Measurements from ENCODE around the gene MT1F. TPM values are rescaled to one million over a fixed set of nuclear protein-coding genes. Genes with fewer than 3 reads are reported as not detected.

The MT1F gene
- total RNA-seq, 2 experiments from 2014 or later = 7.0 to 7.1 TPM

- Mint-ChIP-seq H3K36me3 (ENCODE audit: low read depth) (no peaks in the 10 kb centered on the region), H3K9me3 (ENCODE audit: low read depth) (no peaks in the 10 kb centered on the region), H3K27ac (no peak overlapping the region), H3K4me1 (peaks cover 24% of the 10 kb centered on the region), H3K4me3 (no peak overlapping the region), H3K27me3 (peaks cover 69% of the 10 kb centered on the region)
- no peak for ATAC-seq
- ChIA-PET CTCF (no interaction called here), POLR2A (no interaction called here)
- DNase-seq = no peak
- intact Hi-C loops (cut with DNase I, micrococcal nuclease) = no loop called here
These were observed 24.2 kb upstream of the MT1F start for GRCh38 chr16:56633535-56633934.

DNA sequence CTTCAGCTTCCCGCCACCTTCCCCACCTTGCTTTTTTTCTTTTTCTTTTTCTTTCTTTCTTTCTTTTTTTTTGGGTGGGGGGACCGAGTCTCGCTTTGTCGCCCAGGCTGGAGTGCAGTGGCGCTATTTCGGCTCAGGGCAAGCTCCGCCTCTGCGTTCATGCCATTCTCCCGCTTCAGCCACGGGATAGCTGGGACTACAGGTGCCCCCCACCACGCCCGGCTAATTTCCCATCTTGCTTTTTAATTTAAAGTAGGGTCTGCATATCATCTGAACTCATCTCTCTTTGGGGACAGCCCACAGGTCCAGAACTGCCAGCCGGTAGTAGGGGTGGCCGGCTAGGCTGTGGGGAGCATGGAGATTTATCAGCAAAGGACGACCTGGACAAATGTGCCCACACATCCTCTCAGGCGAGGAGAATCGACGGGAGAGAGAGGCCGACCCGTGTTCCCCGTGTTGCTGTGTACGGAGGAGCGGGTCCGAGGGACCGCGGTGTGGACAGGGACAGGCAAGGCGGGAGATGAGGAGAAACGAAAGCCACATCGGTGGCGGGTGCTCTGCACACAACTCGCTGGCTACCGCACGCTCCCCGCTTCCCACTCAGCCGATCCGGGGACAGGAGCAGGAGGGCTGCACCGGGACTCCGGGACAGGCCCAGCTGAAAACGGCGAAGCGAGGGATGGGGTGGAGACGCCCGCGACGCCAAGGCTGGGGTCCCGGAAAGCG lies 22.9 kb upstream of the MT1F start:
- H3K4me1 Mint-ChIP-seq = peaks cover 24% of the 10 kb centered on the region
- no peak for ATAC-seq
- no peak for DNase-seq
- H3K4me3 Mint-ChIP-seq = peak overlapping the region; percentile 55
- H3K27ac Mint-ChIP-seq = no peak overlapping the region
- POLR2A ChIA-PET = interaction anchor here (0.7 kb wide), 1 partner anchor 9 kb away, joined by 4 read pairs; the partner anchor contains the start of gene MT1E
- H3K9me3 Mint-ChIP-seq (ENCODE audit: low read depth) = no peaks in the 10 kb centered on the region
- H3K27me3 Mint-ChIP-seq = peaks cover 80% of the 10 kb centered on the region
- intact Hi-C loops (cut with DNase I, micrococcal nuclease) = no loop called here
- CTCF ChIA-PET = interaction anchor here (1.0 kb wide), 1 partner anchor 13 kb away, joined by 3 read pairs; no protein-coding TSS in a partner anchor
- H3K36me3 Mint-ChIP-seq (ENCODE audit: low read depth) = no peaks in the 10 kb centered on the region

DNA sequence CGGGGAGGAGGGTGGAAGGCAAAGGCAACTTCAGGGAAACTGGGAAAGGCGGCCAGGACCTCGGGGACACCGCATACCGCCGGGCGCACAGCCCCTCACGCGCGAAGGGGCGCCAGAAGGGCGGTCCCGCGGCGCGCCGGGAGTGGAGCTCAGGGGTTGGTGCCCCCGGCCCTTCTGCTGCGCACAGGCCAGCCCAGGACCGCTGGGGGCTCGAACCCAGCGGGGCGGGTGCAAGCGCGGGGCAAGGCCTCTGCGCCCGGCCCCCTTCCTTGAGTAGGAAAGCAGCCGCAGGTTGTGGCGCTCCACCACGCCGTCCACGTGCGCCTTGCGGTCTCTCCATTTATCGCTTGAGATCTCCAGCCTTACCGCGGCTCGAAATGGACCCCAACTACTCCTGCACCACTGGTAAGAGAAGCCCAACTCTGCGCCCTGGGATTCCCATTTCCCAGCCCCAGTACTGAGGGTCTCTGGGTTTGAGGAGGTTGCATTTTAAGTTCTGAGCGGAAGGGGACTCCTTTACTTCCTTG lies 22.3 kb upstream of the MT1F start:
- Mint-ChIP-seq H3K27me3 (peaks cover 82% of the 10 kb centered on the region), H3K36me3 (ENCODE audit: low read depth) (no peaks in the 10 kb centered on the region), H3K27ac (no peak overlapping the region), H3K4me1 (peaks cover 24% of the 10 kb centered on the region), H3K4me3 (peak overlapping the region; percentile 55), H3K9me3 (ENCODE audit: low read depth) (no peaks in the 10 kb centered on the region)
- intact Hi-C loops (cut with DNase I, micrococcal nuclease) = no loop called here
- ChIA-PET POLR2A (no interaction called here), CTCF (no interaction called here)
- no peak for ATAC-seq
- DNase-seq = peak; percentile 44

- Mint-ChIP-seq H3K4me1 (peaks cover 22% of the 10 kb centered on the region), H3K27me3 (peaks cover 79% of the 10 kb centered on the region), H3K4me3 (no peak overlapping the region), H3K27ac (no peak overlapping the region), H3K36me3 (ENCODE audit: low read depth) (no peaks in the 10 kb centered on the region), H3K9me3 (ENCODE audit: low read depth) (no peaks in the 10 kb centered on the region)
- DNase-seq = no peak
- ChIA-PET CTCF (no interaction called here), POLR2A (interaction anchor here (0.6 kb wide), 1 partner anchor 14 kb away, joined by 3 read pairs; no protein-coding TSS in a partner anchor)
- intact Hi-C loops (cut with DNase I, micrococcal nuclease) = no loop called here
- ATAC-seq = no peak
These were observed 20.9 kb upstream of the MT1F start for GRCh38 chr16:56636616-56637413.

DNA sequence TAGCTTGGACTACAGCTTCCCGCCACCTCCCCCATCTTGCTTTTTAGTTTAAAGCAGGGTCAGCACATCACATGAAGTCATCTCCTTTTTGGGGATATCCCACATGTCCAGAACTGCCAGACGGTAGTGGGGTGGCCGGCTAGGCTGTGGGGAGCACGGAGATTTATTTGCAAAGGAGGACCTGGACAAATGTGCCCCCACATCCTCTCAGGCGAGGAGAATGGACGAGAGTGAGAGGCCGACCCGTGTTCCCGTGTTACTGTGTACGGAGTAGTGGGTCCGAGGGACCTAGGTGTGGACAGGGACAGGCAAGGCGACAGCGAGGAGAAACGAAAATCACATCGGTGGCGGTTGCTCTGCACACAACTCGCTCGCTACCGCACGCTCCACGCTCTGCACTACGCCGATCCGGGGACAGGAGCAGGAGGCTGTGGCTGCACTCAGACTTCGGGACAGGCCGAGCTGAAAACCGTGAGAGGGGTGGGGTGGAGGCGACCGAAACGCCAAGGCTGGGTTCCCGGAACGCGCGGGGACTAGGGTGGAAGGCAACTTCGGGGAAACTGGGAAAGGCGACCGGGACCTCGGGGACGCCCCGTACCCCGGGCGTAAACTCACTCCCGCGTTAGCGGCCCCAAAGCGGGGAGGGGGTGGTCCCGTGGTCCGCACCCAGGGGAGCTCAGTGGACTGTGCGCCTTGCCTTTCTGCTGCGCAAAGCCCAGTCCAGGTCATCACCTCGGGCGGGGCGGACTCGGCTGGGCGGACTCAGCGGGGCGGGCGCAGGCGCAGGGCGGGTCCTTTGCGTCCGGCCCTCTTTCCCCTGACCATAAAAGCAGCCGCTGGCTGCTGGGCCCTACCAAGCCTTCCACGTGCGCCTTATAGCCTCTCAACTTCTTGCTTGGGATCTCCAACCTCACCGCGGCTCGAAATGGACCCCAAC lies 19.7 kb upstream of the MT1F start, which contains the start of gene MT1A:
TSS of gene MT1A (plus strand) at position 853 of the 937 bp plus-strand sequence. CDS start at position 926, 73 bp downstream.
- ATAC-seq (peak; percentile 43), DNase-seq (peak; percentile 52)
- Mint-ChIP-seq H3K27me3 (peaks cover 71% of the 10 kb centered on the region), H3K36me3 (ENCODE audit: low read depth) (no peaks in the 10 kb centered on the region), H3K9me3 (ENCODE audit: low read depth) (no peaks in the 10 kb centered on the region), H3K4me3 (peak within 1 kb of the TSS; percentile 59), H3K27ac (no peak within 1 kb of the TSS), H3K4me1 (peaks cover 25% of the 10 kb centered on the region)
- ChIA-PET CTCF (interaction anchor here (0.8 kb wide), 1 partner anchor 62 kb away, joined by 3 read pairs; no protein-coding TSS in a partner anchor), POLR2A (no interaction called here)
- intact Hi-C loops (cut with DNase I, micrococcal nuclease) = no loop called here

DNA sequence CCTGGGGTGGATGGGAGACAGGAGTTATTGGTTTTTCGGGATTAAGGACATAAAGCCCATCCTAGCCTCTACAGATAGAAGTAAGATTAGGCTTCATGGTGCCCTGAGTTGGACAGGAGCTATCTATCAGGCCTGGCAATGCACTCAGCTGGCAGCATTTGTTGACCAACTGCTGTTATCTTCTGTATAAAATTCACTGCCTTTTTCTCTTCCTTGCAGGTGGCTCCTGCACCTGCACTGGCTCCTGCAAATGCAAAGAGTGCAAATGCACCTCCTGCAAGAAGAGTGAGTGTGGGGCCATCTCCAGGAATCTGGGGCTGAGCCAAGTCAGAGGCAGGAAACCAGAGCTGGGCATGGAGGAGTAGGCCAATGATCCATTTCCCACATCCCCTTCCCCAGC lies 18.7 kb upstream of the MT1F start:
- no peak for ATAC-seq
- intact Hi-C loops (cut with DNase I, micrococcal nuclease) = no loop called here
- Mint-ChIP-seq H3K36me3 (ENCODE audit: low read depth) (no peaks in the 10 kb centered on the region), H3K4me3 (no peak overlapping the region), H3K27ac (no peak overlapping the region), H3K9me3 (ENCODE audit: low read depth) (no peaks in the 10 kb centered on the region), H3K4me1 (peaks cover 34% of the 10 kb centered on the region), H3K27me3 (peaks cover 63% of the 10 kb centered on the region)
- ChIA-PET CTCF (no interaction called here), POLR2A (no interaction called here)
- DNase-seq = no peak

GRCh38 chr16:56640076-56640475 lies 17.7 kb upstream of the MT1F start:
- no peak overlapping the region for H3K4me3 Mint-ChIP-seq
- POLR2A ChIA-PET = interaction anchor here (0.5 kb wide), 1 partner anchor 22 kb away, joined by 6 read pairs; no protein-coding TSS in a partner anchor
- H3K27me3 Mint-ChIP-seq = peaks cover 54% of the 10 kb centered on the region
- H3K9me3 Mint-ChIP-seq (ENCODE audit: low read depth) = no peaks in the 10 kb centered on the region
- DNase-seq = no peak
- intact Hi-C loops (cut with DNase I, micrococcal nuclease) = loop anchor here in 1 of 2 experiments (5.0 kb wide), 1 partner anchor 63 kb away; no protein-coding TSS in a partner anchor
- ATAC-seq = no peak
- no peaks in the 10 kb centered on the region for H3K36me3 Mint-ChIP-seq (ENCODE audit: low read depth)
- peaks cover 33% of the 10 kb centered on the region for H3K4me1 Mint-ChIP-seq
- CTCF ChIA-PET = interaction anchor here (1.0 kb wide), 1 partner anchor 62 kb away, joined by 3 read pairs; no protein-coding TSS in a partner anchor
- H3K27ac Mint-ChIP-seq = no peak overlapping the region

DNA sequence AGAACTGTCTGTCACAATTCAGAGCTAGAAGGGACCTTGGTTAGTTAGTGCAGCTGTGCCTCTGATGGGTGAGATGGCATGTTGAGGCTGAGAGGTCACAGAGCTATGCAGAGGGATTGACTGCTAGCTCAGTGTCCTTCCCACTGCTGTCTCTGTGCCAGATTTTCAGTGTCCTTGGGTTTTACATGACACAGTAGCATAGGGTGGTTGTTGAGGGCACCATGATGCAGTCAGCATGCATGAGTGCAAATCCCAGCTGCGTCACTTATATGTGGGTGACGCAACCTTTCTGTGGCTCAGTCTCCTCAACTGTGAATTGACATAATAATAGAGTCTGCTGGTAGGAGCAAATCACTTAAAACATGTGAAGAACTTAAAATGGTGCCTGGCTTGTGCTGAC lies 16.6 kb upstream of the MT1F start:
- H3K4me3 Mint-ChIP-seq = no peak overlapping the region
- H3K36me3 Mint-ChIP-seq (ENCODE audit: low read depth) = no peaks in the 10 kb centered on the region
- peaks cover 50% of the 10 kb centered on the region for H3K27me3 Mint-ChIP-seq
- no peak for DNase-seq
- intact Hi-C loops (cut with DNase I, micrococcal nuclease) = loop anchor here in 1 of 2 experiments (5.0 kb wide), 1 partner anchor 64 kb away; no protein-coding TSS in a partner anchor
- peaks cover 26% of the 10 kb centered on the region for H3K4me1 Mint-ChIP-seq
- CTCF ChIA-PET = interaction anchor here (1.5 to 1.8 kb wide), 2 partner anchors 11 to 16 kb away, joined by 6 to 8 read pairs; partner anchors contain the start of gene MT1E
- ATAC-seq = no peak
- H3K27ac Mint-ChIP-seq = no peak overlapping the region
- no peaks in the 10 kb centered on the region for H3K9me3 Mint-ChIP-seq (ENCODE audit: low read depth)
- POLR2A ChIA-PET = interaction anchor here (0.6 kb wide), 1 partner anchor 203 kb away, joined by 4 read pairs; no protein-coding TSS in a partner anchor

GRCh38 chr16:56643080-56643778 lies 14.5 kb upstream of the MT1F start:
- peak; percentile 90 for DNase-seq
- ATAC-seq = peak; percentile 100
- intact Hi-C loops (cut with DNase I, micrococcal nuclease) = loop anchor here (1.0 to 5.0 kb wide), 9 partner anchors 14 to 66 kb away; partner anchors contain the start of genes MT1F (in 2 of the 2), MT1X (in 2 of the 2), MT2A (in 2 of the 2) and MT1E (in 1 of the 2)
- Mint-ChIP-seq H3K9me3 (ENCODE audit: low read depth) (no peaks in the 10 kb centered on the region), H3K27me3 (peaks cover 43% of the 10 kb centered on the region), H3K4me1 (peaks cover 20% of the 10 kb centered on the region), H3K4me3 (peak overlapping the region; percentile 39), H3K36me3 (ENCODE audit: low read depth) (no peaks in the 10 kb centered on the region), H3K27ac (peak overlapping the region; percentile 39)
- ChIA-PET CTCF (interaction anchor here (0.6 to 1.6 kb wide), 9 partner anchors 10 to 59 kb away, joined by 3 to 8 read pairs (median 4); no protein-coding TSS in a partner anchor), POLR2A (interaction anchor here (0.7 to 1.0 kb wide), 3 partner anchors 15 to 35 kb away, joined by 3 to 5 read pairs (median 3); partner anchors contain the start of genes MT1E, MT1F and MT2A)

GRCh38 chr16:56643833-56644232 lies 13.9 kb upstream of the MT1F start:
- H3K27ac Mint-ChIP-seq = no peak overlapping the region
- no peak for DNase-seq
- intact Hi-C loops (cut with DNase I, micrococcal nuclease) = loop anchor here (1.0 to 5.0 kb wide), 9 partner anchors 13 to 67 kb away; partner anchors contain the start of genes MT1F (in 2 of the 2), MT1X (in 2 of the 2), MT2A (in 2 of the 2) and MT1E (in 1 of the 2)
- peak overlapping the region; percentile 39 for H3K4me3 Mint-ChIP-seq
- H3K36me3 Mint-ChIP-seq (ENCODE audit: low read depth) = no peaks in the 10 kb centered on the region
- H3K27me3 Mint-ChIP-seq = peaks cover 43% of the 10 kb centered on the region
- no peaks in the 10 kb centered on the region for H3K9me3 Mint-ChIP-seq (ENCODE audit: low read depth)
- ChIA-PET CTCF (interaction anchor here (0.8 to 1.6 kb wide), 7 partner anchors 10 to 59 kb away, joined by 3 to 8 read pairs (median 4); no protein-coding TSS in a partner anchor), POLR2A (interaction anchor here (0.6 to 1.0 kb wide), 5 partner anchors 14 to 36 kb away, joined by 3 to 5 read pairs (median 4); partner anchors contain the start of genes MT1E, MT1F and MT2A)
- H3K4me1 Mint-ChIP-seq = peaks cover 20% of the 10 kb centered on the region
- ATAC-seq = no peak

All from activated CD4-positive, alpha-beta T cell treated with anti-CD3 and anti-CD28 coated beads for 36 hours (primary cell).